ENCODE data around the gene TMEM255B.
"Not testable (repeated sequence)": the region's sequence is repeated elsewhere in the genome, so short reads cannot be mapped to it uniquely, and the experiment has no call there.

Gene TMEM255B

GRCh38 chr13:113735194-113735593 is 23.8 kb upstream of the TMEM255B start:
- no peak for DNase-seq

GRCh38 chr13:113735750-113736149 is 23.3 kb upstream of the TMEM255B start:
- DNase-seq: no peak

- no peak for DNase-seq
These were observed 22.7 kb upstream of the TMEM255B start for GRCh38 chr13:113736258-113736731.

GRCh38 chr13:113737803-113738202 is 21.2 kb upstream of the TMEM255B start:
- no peak for DNase-seq

GRCh38 chr13:113739527-113740285 is 19.3 kb upstream of the TMEM255B start:
- no peak for DNase-seq

GRCh38 chr13:113740286-113740556 is 18.8 kb upstream of the TMEM255B start:
- no peak for DNase-seq

- DNase-seq: no peak
These were observed 18.4 kb upstream of the TMEM255B start for GRCh38 chr13:113740661-113741060.

- DNase-seq: no peak
These were observed 17.8 kb upstream of the TMEM255B start for GRCh38 chr13:113741191-113741668.

GRCh38 chr13:113742000-113742441 is 17.0 kb upstream of the TMEM255B start:
- DNase-seq: no peak

- DNase-seq: no peak
These were observed 16.4 kb upstream of the TMEM255B start for GRCh38 chr13:113742445-113743120.

GRCh38 chr13:113743366-113744195 is 15.4 kb upstream of the TMEM255B start:
- DNase-seq: no peak

GRCh38 chr13:113744197-113745000 is 14.6 kb upstream of the TMEM255B start:
- no peak for DNase-seq

GRCh38 chr13:113745059-113745458 is 14.0 kb upstream of the TMEM255B start:
- DNase-seq: no peak

GRCh38 chr13:113745500-113746142 is 13.4 kb upstream of the TMEM255B start:
- not testable (repeated sequence) for DNase-seq

GRCh38 chr13:113746143-113746525 is 12.9 kb upstream of the TMEM255B start:
- no peak for DNase-seq

GRCh38 chr13:113746671-113747070 is 12.4 kb upstream of the TMEM255B start:
- no peak for DNase-seq

GRCh38 chr13:113747291-113747833 is 11.7 kb upstream of the TMEM255B start:
- DNase-seq: no peak

- DNase-seq: no peak
These were observed 10.7 kb upstream of the TMEM255B start for GRCh38 chr13:113748101-113748861.

GRCh38 chr13:113748862-113749451 is 10.1 kb upstream of the TMEM255B start:
- DNase-seq: no peak

- no peak for DNase-seq
These were observed 9.5 kb upstream of the TMEM255B start for GRCh38 chr13:113749507-113749906.

- no peak for DNase-seq
These were observed 9.1 kb upstream of the TMEM255B start for GRCh38 chr13:113749967-113750366.
